KMS-11 (cell line): ENCODE data around the gene LAPTM4A.

Experiments used
- H2AFZ ChIP-seq: fragments of 200-600 bp; sonication (generic); 2 replicates; pipeline ENCODE4 v1.6.1; 2016; ENCODE audit warnings: antibody characterized with exemption, mixed run types, low read depth
- H3K27ac ChIP-seq: fragments of 200-600 bp; sonication (generic); 2 replicates; pipeline ENCODE4 v1.6.1; 2016; ENCODE audit warnings: mild to moderate bottlenecking, mixed run types
- H3K27me3 ChIP-seq: fragments of 200-600 bp; sonication (generic); 2 replicates; pipeline ENCODE4 v1.6.1; 2017; ENCODE audit warnings: mild to moderate bottlenecking, low read depth, mixed run types, moderate library complexity; ENCODE audit not compliant: insufficient read depth
- H3K36me3 ChIP-seq: fragments of 200-600 bp; sonication (generic); 2 replicates; pipeline ENCODE4 v1.6.1; 2017; ENCODE audit warnings: mild to moderate bottlenecking, mixed run types; ENCODE audit not compliant: insufficient read depth
- H3K4me1 ChIP-seq: fragments of 200-600 bp; sonication (generic); 2 replicates; pipeline ENCODE4 v1.6.1; 2016; ENCODE audit warnings: mild to moderate bottlenecking, low read depth, mixed run types; ENCODE audit not compliant: poor library complexity, severe bottlenecking
- H3K4me2 ChIP-seq: fragments of 200-600 bp; sonication (generic); 2 replicates; pipeline ENCODE4 v1.7.0; 2016; ENCODE audit warnings: mild to moderate bottlenecking, mixed run types
- H3K4me3 ChIP-seq: fragments of 200-600 bp; sonication (generic); IDR thresholded peaks from 2 replicates; pipeline ENCODE4 v1.6.1; 2017; ENCODE audit warnings: low read depth, low read length, mixed read lengths; ENCODE audit not compliant: insufficient read depth
- H3K79me2 ChIP-seq: fragments of 200-600 bp; sonication (generic); 2 replicates; pipeline ENCODE4 v1.6.1; 2016; ENCODE audit warnings: low read depth, mixed run types; ENCODE audit not compliant: insufficient read depth
- H3K9ac ChIP-seq: fragments of 200-600 bp; sonication (generic); 2 replicates; pipeline ENCODE4 v1.6.1; 2016; ENCODE audit warnings: mild to moderate bottlenecking, mixed run types
- H4K20me1 ChIP-seq: fragments of 200-600 bp; sonication (generic); 2 replicates; pipeline ENCODE4 v1.6.1; 2016; ENCODE audit warnings: mild to moderate bottlenecking, mixed run types; ENCODE audit not compliant: insufficient read depth
- TF ChIP-seq, protein P1 (sequence below): fragments of 200-600 bp; sonication (generic); conservative IDR thresholded peaks from 2 replicates; pipeline ENCODE4 v1.6.1; 2017; ENCODE audit warnings: low read depth, mild to moderate bottlenecking, antibody characterized with exemption, low read length, moderate library complexity, mixed read lengths

The LAPTM4A gene

DNA sequence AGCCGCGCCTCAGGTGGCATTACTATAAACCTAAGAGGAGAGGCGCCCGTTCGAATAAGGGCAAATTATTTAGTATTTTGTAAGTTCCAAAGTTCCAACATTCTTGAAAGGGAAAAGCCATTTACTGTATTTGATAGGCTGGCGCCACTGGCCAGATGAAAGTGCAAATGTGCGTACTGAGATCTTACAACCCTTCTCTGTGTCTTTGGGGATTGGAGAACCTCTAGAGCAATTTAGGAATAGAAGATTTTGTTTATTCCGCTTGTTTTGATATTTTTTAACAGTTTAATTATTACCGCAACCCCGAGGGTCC lies 61.1 kb downstream of the LAPTM4A start:
- Histone ChIP-seq H3K27ac (no peak overlapping the region), H4K20me1 (no peaks in the 10 kb centered on the region), H3K27me3 (no peaks in the 10 kb centered on the region), H3K4me2 (peak overlapping the region; percentile 80), H2AFZ (peak overlapping the region; percentile 96), H3K4me3 (no peak overlapping the region), H3K36me3 (no peaks in the 10 kb centered on the region; the same call in 1 of the 2 replicates), H3K79me2 (no peaks in the 10 kb centered on the region), H3K9ac (no peak overlapping the region), H3K4me1 (peaks cover 9% of the 10 kb centered on the region)
- TF ChIP-seq, protein P1, sequence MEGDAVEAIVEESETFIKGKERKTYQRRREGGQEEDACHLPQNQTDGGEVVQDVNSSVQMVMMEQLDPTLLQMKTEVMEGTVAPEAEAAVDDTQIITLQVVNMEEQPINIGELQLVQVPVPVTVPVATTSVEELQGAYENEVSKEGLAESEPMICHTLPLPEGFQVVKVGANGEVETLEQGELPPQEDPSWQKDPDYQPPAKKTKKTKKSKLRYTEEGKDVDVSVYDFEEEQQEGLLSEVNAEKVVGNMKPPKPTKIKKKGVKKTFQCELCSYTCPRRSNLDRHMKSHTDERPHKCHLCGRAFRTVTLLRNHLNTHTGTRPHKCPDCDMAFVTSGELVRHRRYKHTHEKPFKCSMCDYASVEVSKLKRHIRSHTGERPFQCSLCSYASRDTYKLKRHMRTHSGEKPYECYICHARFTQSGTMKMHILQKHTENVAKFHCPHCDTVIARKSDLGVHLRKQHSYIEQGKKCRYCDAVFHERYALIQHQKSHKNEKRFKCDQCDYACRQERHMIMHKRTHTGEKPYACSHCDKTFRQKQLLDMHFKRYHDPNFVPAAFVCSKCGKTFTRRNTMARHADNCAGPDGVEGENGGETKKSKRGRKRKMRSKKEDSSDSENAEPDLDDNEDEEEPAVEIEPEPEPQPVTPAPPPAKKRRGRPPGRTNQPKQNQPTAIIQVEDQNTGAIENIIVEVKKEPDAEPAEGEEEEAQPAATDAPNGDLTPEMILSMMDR, result no peak

DNA sequence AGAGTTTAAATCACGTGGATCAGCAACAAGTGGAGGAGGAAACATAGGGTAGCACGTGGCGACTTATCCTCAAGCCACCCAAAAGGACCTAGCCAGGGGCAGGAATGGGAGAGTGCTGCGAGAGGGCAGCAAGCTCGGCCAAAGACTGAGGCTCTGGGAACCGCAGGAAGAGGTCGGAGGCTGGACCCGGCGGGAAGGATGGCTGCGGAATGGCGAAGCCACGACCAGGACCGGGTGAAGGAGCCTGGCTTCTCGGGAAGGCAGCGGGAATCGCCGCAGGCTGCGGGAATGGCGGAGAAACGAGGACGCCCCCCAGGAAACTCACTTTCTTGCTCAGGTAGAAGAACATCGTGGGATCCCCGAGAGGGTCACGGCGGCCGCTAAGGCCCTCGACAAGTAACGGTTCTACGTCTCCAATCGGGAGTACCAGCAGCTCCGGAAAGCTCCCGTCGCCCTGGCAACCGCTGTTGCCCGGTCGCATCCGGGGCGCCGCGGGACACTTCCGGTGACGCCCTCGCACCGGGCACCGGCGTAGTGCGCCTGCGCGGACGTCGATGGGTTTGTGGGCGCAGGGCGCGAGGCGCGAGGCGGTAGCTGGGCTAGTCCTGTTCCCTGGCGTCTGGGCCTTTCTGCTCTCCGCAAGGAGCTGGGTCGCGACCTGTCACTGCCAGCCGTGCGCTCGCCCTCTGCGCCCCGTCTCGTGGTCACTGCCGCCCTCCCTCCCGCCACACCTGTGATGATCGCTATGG lies 61.6 kb downstream of the LAPTM4A start, which contains the start of gene WDR35:
TSS of gene WDR35 (minus strand) at position 439 of the 749 bp plus-strand sequence. CDS start at position 349, 90 bp downstream.
- H4K20me1 ChIP-seq, result no peaks in the 10 kb centered on the region
- H3K79me2 ChIP-seq, result no peaks in the 10 kb centered on the region
- no peaks in the 10 kb centered on the region for H3K27me3 ChIP-seq
- H3K9ac ChIP-seq, result peak within 1 kb of the TSS; percentile 54; the same call in 1 of the 2 replicates
- H3K36me3 ChIP-seq, result no peaks in the 10 kb centered on the region; the same call in 1 of the 2 replicates
- TF ChIP-seq, protein P1, result no peak
- H3K4me1 ChIP-seq, result peaks cover 9% of the 10 kb centered on the region
- H3K4me2 ChIP-seq, result peak within 1 kb of the TSS; percentile 80
- H3K4me3 ChIP-seq, result peak within 1 kb of the TSS; percentile 88
- peak within 1 kb of the TSS; percentile 96 for H2AFZ ChIP-seq
- H3K27ac ChIP-seq, result no peak within 1 kb of the TSS

DNA sequence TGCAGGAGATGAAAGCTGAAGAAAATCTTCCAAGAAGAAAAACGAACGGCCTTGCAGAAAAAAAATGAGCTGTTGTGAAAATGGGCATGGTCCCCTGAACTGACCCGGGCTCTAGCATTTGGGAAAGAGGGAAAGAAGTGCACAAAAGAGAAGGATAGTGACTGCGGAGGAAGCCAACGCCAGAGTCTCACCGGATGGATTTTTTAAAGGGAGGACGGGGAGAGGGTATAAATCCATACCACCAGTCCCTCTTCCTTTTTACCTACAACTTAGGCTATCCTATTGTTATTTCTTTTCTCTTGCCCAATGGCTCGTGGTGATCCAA lies 62.1 kb downstream of the LAPTM4A start:
- Histone ChIP-seq H3K27me3 (no peaks in the 10 kb centered on the region), H2AFZ (peak overlapping the region; percentile 96), H3K27ac (no peak overlapping the region), H3K79me2 (no peaks in the 10 kb centered on the region), H3K4me2 (peak overlapping the region; percentile 80), H3K36me3 (no peaks in the 10 kb centered on the region; the same call in 1 of the 2 replicates), H4K20me1 (no peaks in the 10 kb centered on the region), H3K9ac (peak overlapping the region; percentile 54; the same call in 1 of the 2 replicates), H3K4me3 (peak overlapping the region; percentile 88), H3K4me1 (peaks cover 9% of the 10 kb centered on the region)
- TF ChIP-seq, protein P1, result no peak

DNA sequence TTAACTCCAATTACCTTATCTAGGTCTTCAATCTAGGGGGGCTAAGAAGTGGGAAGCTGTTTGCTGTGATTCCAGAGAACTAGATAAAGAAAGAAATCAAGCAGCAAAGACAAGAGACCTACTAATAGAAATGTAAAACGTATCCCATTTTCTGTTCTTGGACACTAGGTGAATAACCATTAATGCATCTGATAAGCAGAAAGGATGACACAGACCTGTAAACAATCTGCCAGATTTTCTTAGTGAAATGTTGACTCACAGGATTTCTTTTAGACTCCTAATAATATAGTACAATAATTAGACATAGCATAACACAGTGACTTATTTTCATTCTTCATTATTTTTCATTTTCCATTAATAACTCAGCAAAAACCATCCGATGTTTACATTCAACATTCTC lies 62.8 kb downstream of the LAPTM4A start:
- H3K27me3 ChIP-seq, result no peaks in the 10 kb centered on the region
- H3K27ac ChIP-seq, result no peak overlapping the region
- H3K4me1 ChIP-seq, result peaks cover 9% of the 10 kb centered on the region
- no peaks in the 10 kb centered on the region for H3K79me2 ChIP-seq
- no peak overlapping the region for H3K4me3 ChIP-seq
- H3K36me3 ChIP-seq, result no peaks in the 10 kb centered on the region; the same call in 1 of the 2 replicates
- TF ChIP-seq, protein P1, result no peak
- H2AFZ ChIP-seq, result no peak overlapping the region
- H3K4me2 ChIP-seq, result peak overlapping the region; percentile 80; the same call in 1 of the 2 replicates
- H4K20me1 ChIP-seq, result no peaks in the 10 kb centered on the region
- no peak overlapping the region for H3K9ac ChIP-seq
